Measurements from ENCODE around the gene ILKAP.

Gene ILKAP

DNA sequence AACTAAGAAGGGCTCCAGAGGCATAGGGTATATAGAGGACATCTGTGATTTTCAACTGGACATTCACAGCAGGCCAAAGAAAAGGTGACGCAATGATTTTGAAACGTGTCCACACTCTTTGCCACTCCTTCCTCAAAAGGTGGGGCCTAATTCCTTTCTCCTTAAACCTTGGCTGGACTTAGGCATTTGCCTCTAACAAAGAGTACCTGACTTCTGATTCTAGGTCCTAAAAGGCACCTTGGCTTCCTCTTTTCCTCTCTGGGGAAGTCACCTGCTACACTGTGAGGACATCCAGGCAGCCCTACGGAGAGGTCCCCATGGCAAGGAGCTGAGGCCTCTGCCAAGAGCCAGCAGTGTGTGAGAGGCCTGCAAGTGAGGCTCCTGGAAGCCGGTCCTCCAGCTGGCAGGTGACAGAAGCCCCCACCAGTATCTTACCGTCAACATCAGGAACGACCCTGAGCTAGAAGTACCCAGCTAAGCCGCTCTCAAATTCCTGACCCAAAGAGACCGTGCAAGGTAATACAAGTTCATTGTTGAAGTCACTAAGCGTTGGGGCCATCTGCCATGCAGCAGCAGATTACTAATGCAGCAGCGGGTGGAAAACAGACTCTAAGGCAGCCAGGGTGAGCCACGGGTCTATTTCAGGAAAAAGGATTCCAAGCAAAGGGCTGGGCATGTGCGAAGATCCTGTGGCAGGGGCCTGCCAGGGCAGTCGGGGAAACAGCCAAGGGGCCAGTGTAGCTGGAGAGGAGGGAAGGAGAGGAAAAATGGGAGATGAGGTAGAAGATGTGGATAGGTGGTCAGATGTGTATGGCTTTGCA lies 43.7 kb upstream of the ILKAP start:
- TF ChIP-seq, protein P1, sequence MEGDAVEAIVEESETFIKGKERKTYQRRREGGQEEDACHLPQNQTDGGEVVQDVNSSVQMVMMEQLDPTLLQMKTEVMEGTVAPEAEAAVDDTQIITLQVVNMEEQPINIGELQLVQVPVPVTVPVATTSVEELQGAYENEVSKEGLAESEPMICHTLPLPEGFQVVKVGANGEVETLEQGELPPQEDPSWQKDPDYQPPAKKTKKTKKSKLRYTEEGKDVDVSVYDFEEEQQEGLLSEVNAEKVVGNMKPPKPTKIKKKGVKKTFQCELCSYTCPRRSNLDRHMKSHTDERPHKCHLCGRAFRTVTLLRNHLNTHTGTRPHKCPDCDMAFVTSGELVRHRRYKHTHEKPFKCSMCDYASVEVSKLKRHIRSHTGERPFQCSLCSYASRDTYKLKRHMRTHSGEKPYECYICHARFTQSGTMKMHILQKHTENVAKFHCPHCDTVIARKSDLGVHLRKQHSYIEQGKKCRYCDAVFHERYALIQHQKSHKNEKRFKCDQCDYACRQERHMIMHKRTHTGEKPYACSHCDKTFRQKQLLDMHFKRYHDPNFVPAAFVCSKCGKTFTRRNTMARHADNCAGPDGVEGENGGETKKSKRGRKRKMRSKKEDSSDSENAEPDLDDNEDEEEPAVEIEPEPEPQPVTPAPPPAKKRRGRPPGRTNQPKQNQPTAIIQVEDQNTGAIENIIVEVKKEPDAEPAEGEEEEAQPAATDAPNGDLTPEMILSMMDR (IDR thresholded peaks at IDR 0.05; ENCODE audit: low read depth, low read length, missing control alignments): no peak
- H3K4me3 ChIP-seq (replicated peaks; ENCODE audit: low read depth, low read length): no peak overlapping the region
- no peak for DNase-seq (ENCODE audit: extremely low read depth, low read depth)

DNA sequence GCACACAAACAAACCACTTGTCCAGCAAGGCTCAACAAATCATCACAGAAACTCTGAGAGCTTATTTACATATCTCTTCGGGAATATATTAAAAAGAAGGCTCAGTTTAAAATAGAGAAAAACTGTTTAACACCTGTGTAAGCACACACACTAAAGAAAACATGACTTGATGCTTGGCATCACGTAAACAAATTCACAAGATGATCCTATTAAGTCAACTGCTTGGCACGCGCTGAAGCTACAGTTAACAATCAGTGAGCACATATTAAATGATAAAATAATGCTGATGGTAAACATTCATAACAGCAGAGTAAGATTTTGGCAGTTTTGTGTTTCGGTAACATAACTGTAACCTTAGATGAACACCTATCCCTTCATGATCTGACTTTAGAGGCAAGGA lies 40.7 kb upstream of the ILKAP start:
- no peak overlapping the region for H3K4me3 ChIP-seq (replicated peaks; ENCODE audit: low read depth, low read length)
- TF ChIP-seq, protein P1 (IDR thresholded peaks at IDR 0.05; ENCODE audit: low read depth, low read length, missing control alignments): no peak
- DNase-seq (ENCODE audit: extremely low read depth, low read depth): no peak

DNA sequence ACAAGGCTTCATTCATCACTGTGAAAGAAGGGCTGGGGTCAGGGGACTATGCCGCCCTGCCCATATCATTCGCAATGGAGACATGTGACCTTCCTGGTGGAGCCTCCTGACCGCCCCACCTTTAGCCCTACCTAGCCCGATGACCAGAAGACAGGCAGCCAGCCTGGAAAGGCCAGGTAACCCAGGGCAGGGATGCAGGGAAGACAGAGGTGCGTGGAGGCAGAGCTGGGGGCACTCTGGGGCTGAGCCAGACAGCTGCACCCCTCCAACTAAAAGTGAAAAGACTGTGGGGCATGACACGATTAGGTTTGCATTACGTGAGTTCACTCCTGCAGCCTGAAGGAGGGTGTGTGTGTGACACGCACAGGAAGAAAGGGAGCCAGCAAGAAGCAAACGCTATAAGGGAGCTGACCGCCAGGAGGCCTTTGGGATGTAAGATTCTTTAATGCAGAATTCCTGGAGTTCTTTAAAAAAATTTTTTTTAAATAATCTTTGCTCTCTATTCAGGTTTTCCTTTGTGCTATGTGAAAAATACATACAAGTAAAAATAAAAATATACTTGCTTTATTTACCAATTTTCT lies 40.1 kb upstream of the ILKAP start:
- no peak overlapping the region for H3K4me3 ChIP-seq (replicated peaks; ENCODE audit: low read depth, low read length)
- TF ChIP-seq, protein P1 (IDR thresholded peaks at IDR 0.05; ENCODE audit: low read depth, low read length, missing control alignments): no peak
- DNase-seq (ENCODE audit: extremely low read depth, low read depth): no peak

DNA sequence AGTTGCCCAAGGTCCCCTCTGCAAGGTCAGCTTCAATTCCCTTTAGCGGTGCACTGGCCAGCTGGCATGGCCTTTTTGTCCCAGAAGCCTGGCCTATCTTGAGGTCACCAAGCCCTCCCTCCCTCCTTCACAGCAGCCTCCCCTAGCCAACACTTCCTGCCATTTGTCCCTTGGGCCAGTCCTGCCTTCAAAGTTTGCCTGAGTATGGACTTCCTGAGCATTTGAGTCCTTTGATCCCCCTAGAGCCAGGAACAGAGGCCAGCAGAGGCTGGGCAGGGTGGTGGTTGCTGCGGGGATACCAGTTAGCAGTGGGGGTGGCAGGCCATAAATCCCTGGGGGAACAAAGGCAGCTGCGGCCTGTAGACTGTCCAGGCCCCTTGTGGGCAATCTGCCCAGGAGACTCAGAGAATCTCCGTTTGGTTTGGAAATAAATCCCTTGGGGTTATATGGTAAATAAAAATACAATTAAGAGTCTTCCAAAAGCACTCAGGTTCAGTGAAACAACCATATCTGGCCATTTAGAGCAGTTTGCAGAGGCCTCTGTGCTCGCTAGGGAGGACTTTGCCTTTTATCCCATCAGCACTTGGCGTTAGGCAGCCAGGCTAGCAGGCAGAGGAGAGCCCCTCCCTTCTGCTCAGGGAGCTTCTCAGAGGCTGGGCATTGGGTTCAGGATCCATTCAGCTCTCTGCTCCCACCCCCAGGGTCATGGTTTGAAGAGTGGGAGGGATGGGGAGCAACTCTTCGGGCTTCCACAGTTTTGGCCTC lies 39.4 kb upstream of the ILKAP start:
- no peak for DNase-seq (ENCODE audit: extremely low read depth, low read depth)
- TF ChIP-seq, protein P1 (IDR thresholded peaks at IDR 0.05; ENCODE audit: low read depth, low read length, missing control alignments): no peak
- H3K4me3 ChIP-seq (replicated peaks; ENCODE audit: low read depth, low read length): no peak overlapping the region

DNA sequence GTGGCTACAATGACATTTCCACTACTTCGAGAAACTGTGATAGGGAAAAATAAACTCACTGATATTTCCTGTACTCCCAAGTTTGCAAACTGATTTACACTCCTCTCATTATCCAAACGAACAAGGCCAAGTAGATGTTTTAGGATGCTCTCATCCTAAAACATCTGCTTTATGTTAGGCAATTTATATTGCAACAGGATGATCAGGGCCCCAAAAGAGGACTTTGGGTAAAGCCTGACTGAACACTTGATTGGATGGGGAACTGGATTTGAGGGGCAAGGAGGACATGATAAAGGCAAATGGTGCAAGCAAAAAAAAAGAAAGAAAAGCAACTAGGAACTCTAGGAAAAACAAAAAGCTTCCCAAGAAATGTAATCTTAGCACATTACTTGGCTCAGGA lies 38.5 kb upstream of the ILKAP start:
- TF ChIP-seq, protein P1 (IDR thresholded peaks at IDR 0.05; ENCODE audit: low read depth, low read length, missing control alignments): no peak
- no peak for DNase-seq (ENCODE audit: extremely low read depth, low read depth)
- no peak overlapping the region for H3K4me3 ChIP-seq (replicated peaks; ENCODE audit: low read depth, low read length)

DNA sequence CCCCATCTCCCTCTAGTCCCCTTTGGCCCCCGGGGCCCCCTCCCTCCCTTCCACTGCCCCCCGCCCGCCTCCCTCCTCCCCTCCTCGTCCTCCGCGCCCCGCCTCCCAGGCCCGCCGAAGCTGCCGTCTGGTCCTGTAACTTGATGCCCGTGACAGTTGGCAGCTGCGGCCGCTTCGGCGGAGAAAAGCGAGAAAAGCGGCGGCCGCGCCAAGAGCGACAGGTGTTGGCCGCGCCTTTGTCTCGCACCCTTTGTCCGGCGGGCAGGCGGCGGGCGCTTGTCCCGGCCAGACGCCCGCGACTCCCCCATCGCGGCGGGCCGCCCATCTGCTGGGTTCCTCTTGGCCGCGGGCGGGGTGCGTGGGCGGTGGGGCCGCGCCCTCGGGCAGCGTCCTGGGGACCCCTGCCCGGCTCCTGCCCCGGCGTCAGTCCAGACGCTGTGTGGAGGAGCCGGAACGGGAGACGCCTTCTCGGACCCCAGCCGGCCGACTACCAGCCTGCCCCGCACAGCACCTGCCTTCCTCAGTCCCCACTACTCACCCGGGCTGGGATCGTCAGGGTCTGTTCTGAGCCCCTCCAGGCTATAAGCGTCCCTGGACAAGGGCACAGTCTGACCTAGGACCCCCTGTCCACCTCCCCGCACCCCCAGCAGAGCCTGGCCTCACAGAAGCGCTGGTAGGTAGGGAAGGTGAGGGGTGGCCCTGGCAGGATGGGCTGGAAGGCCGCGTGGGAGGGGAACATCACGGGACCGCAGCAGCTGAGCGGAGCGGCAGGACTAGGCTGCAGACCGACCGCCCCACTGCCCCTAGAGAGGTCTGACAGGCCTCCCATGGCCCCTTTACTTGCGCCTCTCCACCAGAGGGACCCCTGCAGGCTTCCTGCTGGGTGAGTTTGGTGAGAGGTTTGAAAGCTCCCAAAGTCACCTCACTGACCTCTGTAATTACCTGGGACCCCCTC lies 37.5 kb upstream of the ILKAP start:
- H3K4me3 ChIP-seq (replicated peaks; ENCODE audit: low read depth, low read length): no peak overlapping the region
- TF ChIP-seq, protein P1 (IDR thresholded peaks at IDR 0.05; ENCODE audit: low read depth, low read length, missing control alignments): no peak
- no peak for DNase-seq (ENCODE audit: extremely low read depth, low read depth)

All from HFF-Myc (cell line).